Ectodermal cell (in vitro differentiated cells): ENCODE results near the gene RIBC2.
"Not testable (repeated sequence)": the region's sequence is repeated elsewhere in the genome, so short reads cannot be mapped to it uniquely, and the experiment has no call there.

ENCODE experiments used
- H3K27ac ChIP-seq: 2 replicates; pipeline ENCODE4 v1.7.0; 2013; ENCODE audit warnings: mild to moderate bottlenecking, low read depth, low read length; ENCODE audit not compliant: insufficient read depth, poor library complexity, severe bottlenecking
- H3K27me3 ChIP-seq: 2 replicates; pipeline ENCODE4 v1.7.0; 2013; ENCODE audit warnings: mild to moderate bottlenecking, low read length; ENCODE audit not compliant: insufficient read depth, control insufficient read depth, poor library complexity, severe bottlenecking
- H3K36me3 ChIP-seq: one replicate; pipeline ENCODE4 v1.7.0; 2013; ENCODE audit warnings: low read length; ENCODE audit not compliant: control insufficient read depth, insufficient read depth
- H3K4me1 ChIP-seq: one replicate; pipeline ENCODE4 v1.7.0; 2013; ENCODE audit warnings: low read length; ENCODE audit not compliant: control insufficient read depth, insufficient read depth
- H3K4me3 ChIP-seq: 2 replicates; pipeline ENCODE4 v1.7.0; 2013; ENCODE audit warnings: low read depth, low read length, control low read depth; ENCODE audit not compliant: insufficient read depth
- H3K9me3 ChIP-seq: 2 replicates; pipeline ENCODE4 v1.7.0; 2013; ENCODE audit warnings: mild to moderate bottlenecking, low read length, moderate library complexity; ENCODE audit not compliant: control insufficient read depth
- WGBS, 2 experiments: methylation state at CpG; one replicate each; pipeline ENCODE4 v1.1.7; 2013; ENCODE audit warnings: missing lambda C conversion rate in 2 of 2; 5-methylcytosine and 5-hydroxymethylcytosine counted together

Gene RIBC2

DNA sequence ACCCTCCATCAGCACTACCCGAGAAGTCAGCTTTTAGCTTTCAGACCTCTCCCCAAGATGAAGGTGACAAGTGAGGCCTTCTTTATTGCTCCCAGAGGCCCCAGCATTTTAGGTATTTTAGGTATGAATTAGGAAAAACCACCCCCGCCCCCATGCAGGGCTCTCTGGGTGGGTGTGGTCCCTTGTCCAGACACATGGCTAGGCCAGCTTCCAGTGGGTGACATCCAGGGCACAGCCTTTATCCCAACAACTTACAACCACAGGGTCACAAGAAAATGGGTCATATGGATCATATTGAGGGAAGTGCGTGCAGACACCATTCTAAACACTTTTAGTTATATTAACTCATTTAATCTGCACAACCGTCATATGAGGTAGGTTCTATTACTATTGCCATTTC, 42.1 kb downstream of the RIBC2 start:
- Histone ChIP-seq H3K9me3 (no peaks in the 10 kb centered on the region), H3K4me1 (no peaks in the 10 kb centered on the region), H3K27ac (no peak overlapping the region), H3K4me3 (no peak overlapping the region), H3K36me3 (no peaks in the 10 kb centered on the region), H3K27me3 (no peaks in the 10 kb centered on the region)
- WGBS, 2 experiments = 93 to 94% methylated on average over 4 of the region's 4 CpGs

DNA sequence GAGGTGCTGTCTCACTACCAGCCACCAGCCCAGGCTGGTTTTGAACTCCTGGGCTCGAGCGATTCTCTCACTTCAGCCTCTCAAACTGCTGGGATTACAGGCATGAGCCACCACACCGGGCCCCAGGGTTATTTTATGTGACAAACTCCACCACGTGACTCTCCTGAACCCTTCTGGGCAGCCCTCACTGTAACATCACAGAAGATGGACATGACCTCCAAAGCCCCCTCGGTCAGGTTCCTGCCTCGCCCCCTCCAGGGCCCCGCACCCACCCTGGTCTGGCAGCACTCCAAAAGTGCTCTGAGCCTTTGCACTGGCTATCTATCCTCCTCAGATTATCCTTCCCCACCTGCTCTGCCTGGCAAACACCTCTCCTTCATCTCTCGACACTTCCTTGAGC, 43.3 kb downstream of the RIBC2 start:
- H3K4me1 ChIP-seq = no peaks in the 10 kb centered on the region
- no peaks in the 10 kb centered on the region for H3K9me3 ChIP-seq
- H3K27me3 ChIP-seq = no peaks in the 10 kb centered on the region
- H3K27ac ChIP-seq = no peak overlapping the region
- H3K36me3 ChIP-seq = no peaks in the 10 kb centered on the region
- WGBS, 2 experiments = 94 to 96% methylated on average over 8 of the region's 8 CpGs
- H3K4me3 ChIP-seq = no peak overlapping the region

DNA sequence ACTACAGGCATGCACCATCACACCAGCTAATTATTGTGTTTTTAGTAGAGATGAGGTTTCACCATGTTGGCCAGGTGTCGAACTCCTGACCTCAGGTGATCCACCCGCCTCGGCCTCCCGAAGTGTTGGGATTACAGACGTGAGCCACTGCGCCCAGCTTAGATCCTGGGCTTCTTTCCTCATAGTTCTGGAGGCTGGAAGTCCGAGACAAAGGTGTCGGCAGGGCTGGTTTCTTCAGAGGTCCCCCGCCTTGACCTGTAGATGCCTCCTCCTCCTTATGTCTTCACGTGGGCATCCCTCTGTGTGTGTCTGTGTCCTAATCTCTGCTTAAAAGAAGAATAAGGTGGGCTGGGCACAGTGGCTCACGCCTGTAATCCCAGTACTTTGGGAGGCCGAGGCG, 45.0 kb downstream of the RIBC2 start:
- Histone ChIP-seq H3K9me3 (no peaks in the 10 kb centered on the region), H3K4me3 (no peak overlapping the region), H3K27me3 (no peaks in the 10 kb centered on the region), H3K36me3 (no peaks in the 10 kb centered on the region), H3K4me1 (no peaks in the 10 kb centered on the region), H3K27ac (no peak overlapping the region)
- 95% methylated on average over 13 of the region's 13 CpGs for WGBS, 2 experiments

DNA sequence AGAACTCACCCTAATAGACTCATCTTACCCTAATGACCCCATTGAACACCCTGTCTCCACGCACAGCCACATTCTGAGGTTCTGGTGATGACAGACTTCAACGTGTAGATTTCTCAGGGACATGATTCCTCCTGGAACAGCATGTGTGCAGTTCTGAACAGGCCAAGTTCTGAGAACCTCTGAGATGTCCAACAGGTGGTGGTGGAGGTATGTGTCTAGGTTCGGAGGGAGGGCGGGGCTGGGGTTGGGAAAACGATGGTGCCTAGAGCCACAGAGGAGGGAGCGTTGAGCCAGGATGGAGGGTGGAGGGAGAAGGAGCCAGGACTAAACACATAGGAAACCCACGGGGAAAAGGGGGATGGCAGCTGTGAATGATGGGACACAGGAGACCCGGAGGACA, 45.7 kb downstream of the RIBC2 start:
- 95 to 96% methylated on average over 8 of the region's 8 CpGs for WGBS, 2 experiments
- no peaks in the 10 kb centered on the region for H3K27me3 ChIP-seq

DNA sequence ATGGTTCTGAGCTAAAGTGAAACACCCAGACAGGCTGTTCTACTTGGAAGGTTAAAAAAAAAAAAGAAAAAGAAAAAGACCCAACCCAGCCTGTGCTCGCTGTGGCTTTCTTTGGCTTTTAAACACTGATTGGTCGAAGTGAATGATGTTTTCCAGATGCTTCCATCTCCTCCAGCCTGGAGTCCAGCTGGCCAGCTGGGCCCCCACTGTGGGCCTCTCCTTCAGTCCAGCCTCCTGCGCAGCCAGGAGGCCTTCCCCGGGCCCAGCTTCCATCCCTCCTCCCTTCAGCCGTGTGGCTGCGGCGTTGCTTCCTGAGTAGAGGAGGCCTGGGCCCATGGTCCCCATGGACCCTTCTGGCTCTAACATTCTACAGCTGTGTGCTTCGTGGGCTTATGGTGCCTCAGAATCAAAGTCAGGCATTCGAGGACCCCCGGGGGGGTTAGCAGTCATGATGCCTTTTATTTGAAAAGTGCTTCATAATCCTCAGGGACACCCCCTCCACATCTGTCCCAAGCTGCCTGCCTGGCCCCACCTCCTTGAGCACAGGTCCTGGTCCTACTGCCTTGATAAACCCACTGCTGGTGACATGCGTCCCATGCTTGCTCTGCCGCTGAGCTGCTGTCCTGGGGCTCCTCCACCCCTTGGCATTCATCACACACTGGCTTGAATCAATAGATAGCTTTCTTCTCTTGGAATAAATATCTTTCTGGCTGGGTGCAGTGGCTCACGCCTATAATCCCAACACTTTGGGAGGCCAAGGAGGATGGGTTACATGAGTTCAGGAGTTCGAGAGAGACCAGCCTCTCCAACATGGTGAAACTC, 47.0 kb downstream of the RIBC2 start:
- Histone ChIP-seq H3K27me3 (no peaks in the 10 kb centered on the region), H3K36me3 (no peaks in the 10 kb centered on the region), H3K4me3 (no peak overlapping the region), H3K4me1 (no peaks in the 10 kb centered on the region), H3K27ac (no peak overlapping the region), H3K9me3 (no peaks in the 10 kb centered on the region)
- 83 to 84% methylated on average over 14 of the region's 14 CpGs for WGBS, 2 experiments

More for the DNA sequence above, 45.7 kb downstream of the RIBC2 start:
- no peaks in the 10 kb centered on the region for H3K4me1 ChIP-seq
- no peak overlapping the region for H3K27ac ChIP-seq
- H3K9me3 ChIP-seq = no peaks in the 10 kb centered on the region
- H3K36me3 ChIP-seq = no peaks in the 10 kb centered on the region
- no peak overlapping the region for H3K4me3 ChIP-seq

DNA sequence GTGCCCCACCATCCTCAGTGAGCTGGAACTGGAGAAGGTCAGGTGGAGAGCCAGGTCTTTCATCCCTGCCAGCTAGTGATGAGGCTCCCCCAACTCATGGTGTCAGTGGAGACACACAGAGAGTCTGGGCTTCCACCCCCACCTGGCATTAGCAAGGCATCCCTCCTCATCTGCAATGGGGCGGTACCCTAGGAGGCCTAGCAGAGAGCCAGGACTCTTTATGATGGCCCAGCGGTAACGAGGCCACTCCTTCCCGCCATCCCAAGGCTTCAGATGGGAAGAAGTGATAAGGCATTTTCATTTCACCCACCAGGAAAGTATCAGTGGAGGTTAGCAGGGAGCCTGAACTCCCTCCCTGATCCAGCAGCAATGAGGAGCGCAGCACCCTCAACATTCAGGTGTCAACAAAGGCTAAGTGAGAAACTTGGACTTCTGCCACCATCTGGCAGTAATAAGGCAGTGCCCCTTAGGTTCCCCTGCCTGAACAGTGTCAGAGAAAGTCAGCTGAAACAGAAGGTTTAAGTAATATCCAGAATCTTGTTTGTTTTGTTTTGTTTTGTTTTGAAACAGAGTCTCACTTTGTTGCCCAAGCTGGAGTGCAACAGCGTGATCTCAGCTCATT, 48.7 kb downstream of the RIBC2 start:
- 93% methylated on average over 6 of the region's 6 CpGs for WGBS, 2 experiments

DNA sequence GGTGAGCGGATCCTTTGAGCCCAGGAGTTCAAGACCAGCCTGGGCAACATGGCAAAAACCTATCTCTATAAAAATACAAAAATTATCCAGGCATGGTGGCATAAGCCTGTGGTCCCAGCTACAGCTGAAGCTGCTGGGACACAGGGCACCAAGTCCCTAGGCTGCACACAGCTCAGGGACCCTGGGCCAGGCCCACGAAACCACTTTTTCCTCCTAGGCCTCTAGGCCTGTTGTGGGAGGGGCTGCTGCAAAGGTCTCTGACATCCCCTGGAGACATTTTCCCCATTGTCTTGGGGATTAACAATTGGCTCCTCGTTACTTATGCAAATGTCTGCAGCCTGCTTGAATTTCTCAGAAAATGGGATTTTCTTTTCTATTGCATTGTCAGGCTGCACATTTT, 50.2 kb downstream of the RIBC2 start:
- WGBS, 2 experiments = 90 to 97% methylated on average over 3 of the region's 3 CpGs
- H3K27ac ChIP-seq, H3K4me3 ChIP-seq, H3K9me3 ChIP-seq, H3K36me3 ChIP-seq, H3K4me1 ChIP-seq, H3K27me3 ChIP-seq: not testable (repeated sequence)

More for the DNA sequence above, 48.7 kb downstream of the RIBC2 start:
- H3K9me3 ChIP-seq = no peaks in the 10 kb centered on the region
- H3K4me1 ChIP-seq = no peaks in the 10 kb centered on the region
- H3K36me3 ChIP-seq = no peaks in the 10 kb centered on the region
- H3K27ac ChIP-seq = no peak overlapping the region
- no peak overlapping the region for H3K4me3 ChIP-seq
- H3K27me3 ChIP-seq = no peaks in the 10 kb centered on the region

DNA sequence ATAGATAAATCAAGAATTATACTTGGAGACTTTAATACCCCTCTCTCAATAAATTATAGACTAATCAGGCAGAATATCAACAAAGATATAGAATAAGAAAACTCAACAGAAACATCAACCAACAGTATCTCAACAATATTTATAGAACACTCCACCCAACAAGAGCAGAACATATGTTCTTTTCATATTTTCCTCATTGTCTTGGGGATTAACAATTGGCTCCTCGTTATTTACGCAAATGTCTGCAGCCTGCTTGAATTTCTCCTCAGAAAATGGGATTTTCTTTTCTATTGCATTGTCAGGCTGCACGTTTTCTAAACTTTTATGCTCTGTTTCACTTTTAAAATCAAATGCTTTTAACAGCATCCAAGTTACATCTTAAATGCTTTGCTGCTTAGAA, 52.1 kb downstream of the RIBC2 start:
- Histone ChIP-seq H3K27me3 (no peaks in the 10 kb centered on the region), H3K27ac (no peak overlapping the region), H3K4me1 (no peaks in the 10 kb centered on the region), H3K4me3 (no peak overlapping the region), H3K9me3 (no peaks in the 10 kb centered on the region), H3K36me3 (no peaks in the 10 kb centered on the region)
- 86 to 88% methylated on average over 3 of the region's 3 CpGs for WGBS, 2 experiments

DNA sequence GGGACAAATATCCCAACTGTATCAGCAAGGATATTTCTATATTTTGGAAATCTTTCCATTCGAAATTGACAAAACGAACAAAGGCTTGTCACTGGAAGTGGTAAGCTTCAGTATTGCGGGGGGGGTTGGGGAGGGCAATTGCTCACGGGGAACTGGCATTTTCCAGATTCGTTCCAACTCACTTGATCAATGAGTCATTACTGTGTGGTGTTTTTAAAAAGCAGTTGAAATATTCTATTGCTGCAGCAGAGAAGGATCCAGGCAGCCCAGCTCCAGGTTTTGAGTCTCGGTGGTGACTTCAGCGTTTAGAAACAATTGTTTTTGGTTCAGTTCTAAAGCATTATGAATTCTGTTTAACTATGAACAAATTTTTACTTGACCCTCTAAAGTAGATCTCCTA, 55.4 kb downstream of the RIBC2 start:
- Histone ChIP-seq H3K27me3 (no peaks in the 10 kb centered on the region), H3K27ac (no peak overlapping the region), H3K36me3 (no peaks in the 10 kb centered on the region), H3K9me3 (no peaks in the 10 kb centered on the region), H3K4me3 (no peak overlapping the region), H3K4me1 (peaks cover 2% of the 10 kb centered on the region)
- WGBS, 2 experiments = 78 to 81% methylated on average over 7 of the region's 7 CpGs

DNA sequence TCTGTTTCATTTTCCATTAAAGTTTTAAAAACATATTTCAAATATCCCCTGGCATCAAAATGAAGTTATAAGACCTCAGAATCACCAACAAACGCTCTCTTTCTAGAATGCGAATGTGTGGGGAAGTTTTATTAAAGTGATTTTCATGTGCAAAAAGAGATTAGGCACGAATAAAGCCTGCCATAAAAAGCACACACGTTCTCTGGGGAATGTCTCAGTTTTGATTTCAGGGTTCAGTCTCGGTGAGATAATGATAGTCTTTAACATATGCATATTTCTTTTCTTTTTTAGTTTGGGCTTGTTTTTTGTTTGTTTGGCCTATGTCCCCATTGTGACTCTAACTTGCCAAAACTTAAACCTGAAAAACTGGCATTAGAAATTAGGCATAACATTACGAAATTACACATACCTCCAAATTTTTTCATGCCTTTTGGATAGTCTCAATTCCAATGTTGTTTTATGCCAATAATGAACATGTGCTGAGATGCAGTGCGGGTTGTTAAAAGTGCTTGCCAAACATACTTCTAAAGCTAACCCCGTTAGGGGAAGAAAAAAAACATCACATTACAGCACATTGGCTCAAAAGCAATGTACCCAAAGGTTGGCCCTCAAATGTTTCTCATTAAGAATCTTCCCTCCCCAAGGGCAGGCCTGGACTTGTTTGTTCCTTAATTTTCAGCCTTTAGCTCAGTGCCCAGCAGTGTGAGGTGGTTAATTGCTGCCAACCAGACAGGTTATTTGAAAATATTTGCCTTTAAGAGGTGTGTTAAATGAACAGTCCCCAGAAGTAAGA, 56.0 kb downstream of the RIBC2 start:
- Histone ChIP-seq H3K36me3 (no peaks in the 10 kb centered on the region), H3K9me3 (no peaks in the 10 kb centered on the region)
- WGBS, 2 experiments = 71 to 73% methylated on average over 6 to 8 of the region's 8 CpGs

More for the DNA sequence above, 56.0 kb downstream of the RIBC2 start:
- Histone ChIP-seq H3K27me3 (no peaks in the 10 kb centered on the region), H3K4me3 (no peak overlapping the region), H3K4me1 (peaks cover 7% of the 10 kb centered on the region), H3K27ac (no peak overlapping the region)
